DLD1 (cell line): ENCODE measurements around the gene TREH.
"Not testable (repeated sequence)": the region's sequence is repeated elsewhere in the genome, so short reads cannot be mapped to it uniquely, and the experiment has no call there.

Experiments
- in situ Hi-C: cut with HindIII; loops from 2 replicates; pipeline ENCODE4 v1.10.0; 2017; ENCODE audit warnings: low sequenced_read_pairs

TREH gene, protein sequence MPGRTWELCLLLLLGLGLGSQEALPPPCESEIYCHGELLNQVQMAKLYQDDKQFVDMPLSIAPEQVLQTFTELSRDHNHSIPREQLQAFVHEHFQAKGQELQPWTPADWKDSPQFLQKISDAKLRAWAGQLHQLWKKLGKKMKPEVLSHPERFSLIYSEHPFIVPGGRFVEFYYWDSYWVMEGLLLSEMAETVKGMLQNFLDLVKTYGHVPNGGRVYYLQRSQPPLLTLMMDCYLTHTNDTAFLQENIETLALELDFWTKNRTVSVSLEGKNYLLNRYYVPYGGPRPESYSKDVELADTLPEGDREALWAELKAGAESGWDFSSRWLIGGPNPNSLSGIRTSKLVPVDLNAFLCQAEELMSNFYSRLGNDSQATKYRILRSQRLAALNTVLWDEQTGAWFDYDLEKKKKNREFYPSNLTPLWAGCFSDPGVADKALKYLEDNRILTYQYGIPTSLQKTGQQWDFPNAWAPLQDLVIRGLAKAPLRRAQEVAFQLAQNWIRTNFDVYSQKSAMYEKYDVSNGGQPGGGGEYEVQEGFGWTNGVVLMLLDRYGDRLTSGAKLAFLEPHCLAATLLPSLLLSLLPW

DNA sequence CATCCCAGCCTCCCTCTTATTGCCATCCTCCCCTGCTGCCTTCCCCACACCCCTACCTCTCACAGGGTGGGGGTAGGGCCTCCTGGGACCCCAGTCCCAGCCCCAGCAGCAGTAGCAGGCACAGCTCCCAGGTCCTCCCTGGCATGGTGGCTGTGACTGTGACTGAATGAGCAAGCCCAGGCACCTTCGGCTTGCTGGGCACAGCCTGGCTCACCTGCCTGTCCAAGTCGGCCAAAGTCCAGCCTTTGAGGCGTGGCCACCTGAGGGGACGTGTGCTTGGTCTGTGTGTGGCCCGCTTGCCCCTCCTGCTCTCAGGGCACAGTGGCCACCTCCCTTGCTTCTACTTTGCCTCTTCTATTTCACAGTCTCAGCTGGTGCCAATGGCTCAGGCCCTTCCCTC lies at the start of gene TREH:
Gene TREH (minus strand): TSS at position 168 of the 400 bp plus-strand sequence. CDS start 23 bp downstream, at position 145.
- in situ Hi-C loops: no loop called here

GRCh38 chr11:118728112-118728511 lies 48.7 kb upstream of the TREH start:
- in situ Hi-C loops: not testable (repeated sequence)

- in situ Hi-C loops: not testable (repeated sequence)
Measured at GRCh38 chr11:118727721-118728066, 48.2 kb upstream of the TREH start.

GRCh38 chr11:118727001-118727720 lies 47.7 kb upstream of the TREH start:
- in situ Hi-C loops: not testable (repeated sequence)

GRCh38 chr11:118721478-118722015 lies 42.1 kb upstream of the TREH start:
- in situ Hi-C loops: loop anchor here (25.0 kb wide), 1 partner anchor 216 kb away; the partner anchor contains the start of gene BCL9L

- in situ Hi-C loops: loop anchor here (25.0 kb wide), 1 partner anchor 217 kb away; the partner anchor contains the start of gene BCL9L
Measured at GRCh38 chr11:118720740-118721139, 41.3 kb upstream of the TREH start.

GRCh38 chr11:118720078-118720477 lies 40.6 kb upstream of the TREH start:
- in situ Hi-C loops: loop anchor here (25.0 kb wide), 1 partner anchor 217 kb away; the partner anchor contains the start of gene BCL9L

DNA sequence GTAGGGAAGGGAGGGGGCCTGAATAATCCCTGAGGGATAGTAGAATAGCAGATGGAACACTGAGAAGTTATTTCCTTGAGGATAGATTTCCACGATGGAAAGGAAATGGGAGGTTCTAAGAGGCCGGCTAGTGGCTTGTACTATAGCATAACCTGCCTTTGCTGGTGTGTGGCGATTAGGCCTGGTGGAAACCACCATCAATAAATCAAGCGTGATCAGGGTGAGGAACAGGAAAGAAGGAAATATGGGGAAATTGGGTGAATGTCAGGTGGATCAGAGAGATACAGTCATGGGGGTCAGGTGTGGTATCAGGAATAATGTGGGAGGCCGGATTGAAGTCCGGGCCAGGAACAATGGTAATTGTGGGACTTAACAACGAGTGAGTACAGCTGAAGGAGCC lies 39.1 kb upstream of the TREH start:
- in situ Hi-C loops: loop anchor here (25.0 kb wide), 1 partner anchor 219 kb away; the partner anchor contains the start of gene BCL9L

GRCh38 chr11:118717733-118718132 lies 38.3 kb upstream of the TREH start:
- in situ Hi-C loops: loop anchor here (25.0 kb wide), 1 partner anchor 220 kb away; the partner anchor contains the start of gene BCL9L

- in situ Hi-C loops: loop anchor here (25.0 kb wide), 1 partner anchor 220 kb away; the partner anchor contains the start of gene BCL9L
Measured at GRCh38 chr11:118717221-118717620, 37.8 kb upstream of the TREH start.

GRCh38 chr11:118715837-118716260 lies 36.4 kb upstream of the TREH start:
- in situ Hi-C loops: loop anchor here (25.0 kb wide), 1 partner anchor 221 kb away; the partner anchor contains the start of gene BCL9L

DNA sequence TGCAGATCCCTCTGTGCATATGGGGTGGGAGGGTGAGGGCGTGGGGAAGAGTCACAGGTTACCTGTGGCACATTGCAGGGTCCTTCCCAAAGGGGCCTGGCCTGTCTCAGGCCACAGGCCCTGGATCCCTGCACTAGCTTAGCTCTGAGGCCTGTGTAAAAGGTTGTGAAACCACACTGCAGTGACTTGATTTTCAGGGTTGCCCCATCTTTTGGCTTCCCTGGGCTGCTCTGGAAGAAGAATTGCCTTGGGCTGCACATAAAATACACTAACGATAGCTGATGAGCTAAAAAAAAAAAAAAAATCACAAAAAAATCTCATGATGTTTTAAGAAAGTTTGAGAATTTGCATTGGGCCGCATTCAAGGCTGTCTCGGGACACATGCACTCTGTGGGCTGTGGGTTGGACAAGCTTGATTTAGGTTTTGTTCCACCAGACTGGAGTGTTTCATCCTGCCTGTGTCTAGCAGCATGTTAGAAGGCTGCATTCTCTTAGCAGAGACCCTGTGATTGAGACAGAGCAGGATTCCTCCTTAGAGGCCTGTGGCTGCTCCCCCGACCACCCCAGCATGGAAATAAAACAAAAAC lies 35.9 kb upstream of the TREH start:
- in situ Hi-C loops: loop anchor here (25.0 kb wide), 1 partner anchor 222 kb away; the partner anchor contains the start of gene BCL9L

- in situ Hi-C loops: loop anchor here (25.0 kb wide), 1 partner anchor 222 kb away; the partner anchor contains the start of gene BCL9L
Measured at GRCh38 chr11:118714816-118715215, 35.4 kb upstream of the TREH start.

DNA sequence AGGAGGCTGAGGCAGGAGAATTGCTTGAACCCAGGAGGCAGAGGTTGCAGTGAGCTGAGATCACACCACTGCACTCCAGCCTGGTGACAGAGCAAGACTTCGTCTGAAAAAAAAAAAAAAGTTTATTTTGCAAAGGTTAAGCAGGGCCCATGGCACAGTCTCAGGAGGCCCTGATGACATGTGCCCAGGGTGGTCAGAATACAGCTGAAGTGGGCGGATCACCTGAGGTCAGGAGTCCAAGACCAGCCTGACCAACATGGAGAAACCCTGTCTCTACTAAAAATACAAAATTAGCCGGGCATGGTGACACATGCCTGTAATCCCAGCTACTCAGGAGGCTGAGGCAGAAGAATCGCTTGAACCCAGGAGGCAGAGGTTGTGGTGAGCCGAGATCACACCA lies 35.0 kb upstream of the TREH start:
- in situ Hi-C loops: loop anchor here (25.0 kb wide), 1 partner anchor 223 kb away; the partner anchor contains the start of gene BCL9L

- in situ Hi-C loops: loop anchor here (25.0 kb wide), 1 partner anchor 229 kb away; the partner anchor contains the start of gene BCL9L
Measured at GRCh38 chr11:118708296-118708695, 28.8 kb upstream of the TREH start.

DNA sequence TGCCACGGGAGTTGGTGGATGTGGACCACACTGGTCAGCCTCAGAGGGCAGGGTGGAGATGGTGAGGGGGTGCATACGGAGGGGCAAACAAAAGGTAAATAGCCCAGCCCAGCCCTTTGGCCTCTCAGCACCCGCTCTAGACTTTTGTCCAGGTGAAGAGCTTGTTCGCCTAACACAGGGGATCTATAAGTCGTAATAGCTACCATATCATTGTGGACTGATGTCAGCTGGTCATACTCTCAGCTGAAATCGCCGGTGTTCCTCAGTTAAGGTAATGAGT lies 27.0 kb upstream of the TREH start:
- in situ Hi-C loops: loop anchor here (25.0 kb wide), 1 partner anchor 231 kb away; the partner anchor contains the start of gene BCL9L

DNA sequence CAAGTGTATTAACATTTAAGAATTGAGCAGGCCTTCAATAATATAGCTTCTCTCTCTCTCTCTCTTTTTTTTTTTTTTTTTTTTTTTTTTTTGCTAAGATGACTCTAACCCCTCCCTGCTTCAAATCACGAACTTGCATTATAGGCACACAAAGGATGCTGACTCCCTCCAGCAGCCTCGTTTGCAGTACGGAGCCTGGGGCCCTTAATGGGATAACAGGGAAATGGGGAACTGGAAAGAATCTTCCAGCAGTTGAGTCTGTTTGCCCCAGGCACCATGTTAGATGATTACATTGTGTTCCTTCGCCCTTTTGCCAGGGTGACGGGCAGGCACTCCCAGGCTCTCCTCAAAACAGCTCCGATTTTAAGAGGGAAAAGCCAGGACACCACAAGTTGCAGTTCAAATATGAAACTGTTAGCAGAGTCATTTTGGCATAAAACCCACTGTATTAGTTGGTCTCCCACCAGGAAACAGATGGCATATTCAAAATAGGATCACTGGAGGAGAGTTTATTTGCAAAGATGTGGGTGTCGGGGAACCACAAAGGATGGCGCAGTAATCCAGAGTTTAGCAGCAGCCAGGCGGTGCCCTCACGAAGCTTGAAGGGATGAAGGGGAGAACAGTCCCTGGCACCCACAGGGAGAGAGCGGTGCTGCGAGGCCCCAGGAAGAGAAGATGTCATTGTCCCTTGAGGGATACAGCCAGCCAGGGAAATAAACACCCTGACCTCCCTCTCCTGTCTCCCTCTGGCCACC lies 26.5 kb upstream of the TREH start:
- in situ Hi-C loops: loop anchor here (25.0 kb wide), 1 partner anchor 231 kb away; the partner anchor contains the start of gene BCL9L

- in situ Hi-C loops: loop anchor here (25.0 kb wide), 1 partner anchor 232 kb away; the partner anchor contains the start of gene BCL9L
Measured at GRCh38 chr11:118705111-118705741, 25.8 kb upstream of the TREH start.

DNA sequence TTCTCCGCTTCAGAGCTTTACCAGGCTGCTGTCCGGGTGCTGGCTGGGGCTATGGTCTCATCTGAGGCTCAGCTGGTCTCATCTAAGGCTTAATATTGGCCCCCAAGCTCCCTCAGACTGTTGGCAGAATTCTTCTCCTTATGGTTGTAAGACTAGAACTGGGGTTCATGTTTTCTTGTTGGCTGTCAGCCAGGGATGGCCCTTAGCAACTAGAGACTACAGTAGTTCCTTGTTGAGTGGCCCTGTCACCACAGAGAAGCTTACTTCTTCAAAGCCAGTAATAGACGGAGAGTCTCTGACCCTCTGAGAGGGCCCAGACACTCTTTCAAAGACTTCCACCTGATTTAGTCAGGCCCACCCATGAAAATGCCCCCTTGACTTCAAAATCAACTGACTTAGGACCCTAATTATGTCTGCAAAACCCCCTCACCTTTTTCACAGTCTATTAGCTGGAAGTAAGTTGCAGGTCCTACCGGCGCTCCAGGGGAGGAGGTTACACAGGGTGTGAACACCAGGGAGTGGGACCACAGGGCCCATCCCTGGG lies 24.2 kb upstream of the TREH start:
- in situ Hi-C loops: loop anchor here (25.0 kb wide), 1 partner anchor 234 kb away; the partner anchor contains the start of gene BCL9L
